Memory B cell (primary cell): Measurements from ENCODE around the gene ENTPD8.
A peak's percentile ranks its signal among the peaks of the same experiment; 100 is the strongest.
"Not testable (repeated sequence)": the region's sequence is repeated elsewhere in the genome, so short reads cannot be mapped to it uniquely, and the experiment has no call there.

Experiments used
- ATAC-seq: fragments of 150-1000 bp; cut with Tn5 transposase; 2 replicates; pipeline ENCODE4 v1.10.0; 2021; ENCODE audit warnings: low read depth, mild to moderate bottlenecking, moderate library complexity
- DNase-seq, 2 donors: peaks; one replicate each; pipeline ENCODE4 v3.0.0; 2022; ENCODE audit warnings: low spot score in 2 of 2
- H3K27ac Mint-ChIP-seq: one replicate; pipeline ENCODE4 v1.8.0; 2022; ENCODE audit warnings: mild to moderate bottlenecking, moderate library complexity, mixed read lengths
- H3K27me3 Mint-ChIP-seq: one replicate; pipeline ENCODE4 v1.8.0; 2022; ENCODE audit warnings: mixed read lengths
- H3K36me3 Mint-ChIP-seq: one replicate; pipeline ENCODE4 v1.8.0; 2022; ENCODE audit warnings: mild to moderate bottlenecking, mixed read lengths
- H3K4me1 Mint-ChIP-seq: one replicate; pipeline ENCODE4 v1.8.0; 2022; ENCODE audit warnings: mixed read lengths
- H3K4me3 Mint-ChIP-seq: one replicate; pipeline ENCODE4 v1.8.0; 2022; ENCODE audit warnings: mild to moderate bottlenecking, moderate library complexity, mixed read lengths
- H3K9me3 Mint-ChIP-seq: one replicate; pipeline ENCODE4 v1.8.0; 2022; ENCODE audit warnings: mixed read lengths

Gene ENTPD8

DNA sequence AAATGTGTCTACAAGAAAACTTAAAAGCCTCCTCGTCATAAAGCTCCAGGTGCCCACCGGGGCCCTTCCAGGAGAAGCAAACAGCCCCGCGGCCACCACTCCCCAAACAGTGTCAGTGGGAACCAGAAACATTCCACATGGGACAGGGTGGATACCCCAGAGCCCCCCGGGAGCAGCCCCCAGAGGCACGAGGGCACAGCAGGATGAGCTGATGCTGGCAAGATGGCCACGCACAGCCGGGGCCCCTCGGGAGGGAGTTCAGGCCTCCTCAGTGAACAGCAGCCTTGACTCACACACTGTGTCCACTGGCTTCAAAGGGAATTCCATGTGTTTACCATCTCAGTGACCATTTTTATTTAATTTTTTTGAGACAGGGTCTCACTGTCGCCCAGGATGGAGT is 28.7 kb downstream of the ENTPD8 start:
- DNase-seq (no peak), ATAC-seq (no peak)
- Mint-ChIP-seq H3K9me3 (no peaks in the 10 kb centered on the region), H3K36me3 (peaks cover 3% of the 10 kb centered on the region), H3K27me3 (peaks cover 4% of the 10 kb centered on the region), H3K4me3 (no peak overlapping the region), H3K27ac (no peak overlapping the region), H3K4me1 (peaks cover 12% of the 10 kb centered on the region)

DNA sequence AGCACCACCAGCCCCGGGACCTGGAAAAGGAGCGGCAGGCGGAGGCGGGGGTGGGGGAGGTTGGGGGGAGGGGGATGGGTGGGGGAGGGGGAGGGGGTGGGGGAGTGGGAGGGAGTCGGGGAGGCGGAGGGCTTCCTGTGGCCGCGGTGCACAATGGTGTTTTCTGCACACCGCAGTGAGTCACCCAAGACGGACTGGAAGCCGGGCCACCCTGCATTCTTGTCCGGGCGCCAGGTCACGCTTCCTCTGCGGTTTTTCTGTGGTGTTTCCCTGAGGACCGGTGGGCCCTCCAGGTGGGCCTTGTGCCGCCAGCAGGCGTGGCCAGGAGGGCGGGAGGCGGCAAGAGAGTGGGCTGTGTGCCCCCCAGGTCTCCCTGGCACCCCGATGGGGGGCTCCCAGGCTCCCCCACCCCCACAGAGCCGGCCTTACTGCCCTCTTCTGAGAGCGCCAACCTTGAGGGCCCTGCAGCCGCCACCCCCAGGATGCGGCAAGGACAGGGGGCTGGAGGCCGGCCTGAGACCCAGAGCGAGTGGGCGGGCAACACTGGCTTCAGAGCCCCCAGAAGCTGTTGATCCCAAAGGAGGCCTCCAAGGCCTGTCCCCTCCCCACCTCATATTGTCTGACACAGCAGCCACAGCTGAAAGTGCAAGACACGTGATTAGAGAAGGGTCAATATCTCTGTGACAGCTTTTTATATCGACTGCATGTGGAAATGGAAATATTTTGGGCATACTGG is 29.3 kb downstream of the ENTPD8 start:
- Mint-ChIP-seq H3K27me3 (peaks cover 4% of the 10 kb centered on the region), H3K27ac (no peak overlapping the region), H3K9me3 (no peaks in the 10 kb centered on the region), H3K4me1 (peaks cover 12% of the 10 kb centered on the region), H3K4me3 (peak overlapping the region; percentile 21), H3K36me3 (peaks cover 3% of the 10 kb centered on the region)
- DNase-seq (no peak), ATAC-seq (peak; percentile 25)

DNA sequence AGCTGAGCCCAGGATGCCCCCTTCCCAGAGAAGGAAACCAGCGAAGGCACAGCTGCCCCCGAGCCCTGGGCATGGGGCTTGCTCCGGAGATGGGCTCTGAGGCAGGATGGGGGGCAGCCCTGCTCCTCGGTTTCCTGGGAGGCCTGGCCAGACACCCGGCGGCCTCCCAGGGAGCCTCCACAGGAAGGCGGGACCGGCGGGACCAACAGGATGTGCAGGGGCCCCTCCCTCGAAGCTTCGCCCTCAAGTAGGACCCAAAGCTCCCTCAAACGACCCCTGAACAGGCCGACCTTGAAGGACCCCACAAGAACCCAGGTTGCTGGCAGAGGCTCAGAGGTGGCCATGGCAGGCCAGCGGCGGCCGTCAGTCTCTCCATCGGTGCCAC is 29.9 kb downstream of the ENTPD8 start:
- H3K27ac Mint-ChIP-seq, result no peak overlapping the region
- DNase-seq (no peak), ATAC-seq (no peak)
- H3K4me1 Mint-ChIP-seq, result peaks cover 12% of the 10 kb centered on the region
- no peaks in the 10 kb centered on the region for H3K9me3 Mint-ChIP-seq
- H3K27me3 Mint-ChIP-seq, result peaks cover 4% of the 10 kb centered on the region
- H3K36me3 Mint-ChIP-seq, result peaks cover 3% of the 10 kb centered on the region
- no peak overlapping the region for H3K4me3 Mint-ChIP-seq

DNA sequence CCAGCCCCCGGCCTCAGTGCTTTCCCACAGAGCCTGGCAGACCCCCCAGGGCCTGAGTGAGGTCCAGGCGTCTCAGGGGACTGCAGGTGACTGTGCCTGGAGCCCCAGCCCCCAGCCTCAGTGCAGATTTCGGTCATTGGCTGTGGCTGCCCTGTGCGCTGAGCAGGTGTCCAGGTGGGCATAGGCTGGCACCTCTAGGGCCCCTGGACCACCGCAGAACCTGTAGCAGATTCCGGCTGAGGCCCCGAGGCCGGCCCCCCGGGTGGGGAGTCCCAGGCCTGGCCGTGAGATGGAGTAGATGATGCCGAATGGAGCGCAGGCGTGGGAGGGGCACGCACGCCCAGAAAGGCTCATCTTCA is 30.3 kb downstream of the ENTPD8 start:
- H3K4me3 Mint-ChIP-seq, result no peak overlapping the region
- DNase-seq, result no peak
- peaks cover 12% of the 10 kb centered on the region for H3K4me1 Mint-ChIP-seq

DNA sequence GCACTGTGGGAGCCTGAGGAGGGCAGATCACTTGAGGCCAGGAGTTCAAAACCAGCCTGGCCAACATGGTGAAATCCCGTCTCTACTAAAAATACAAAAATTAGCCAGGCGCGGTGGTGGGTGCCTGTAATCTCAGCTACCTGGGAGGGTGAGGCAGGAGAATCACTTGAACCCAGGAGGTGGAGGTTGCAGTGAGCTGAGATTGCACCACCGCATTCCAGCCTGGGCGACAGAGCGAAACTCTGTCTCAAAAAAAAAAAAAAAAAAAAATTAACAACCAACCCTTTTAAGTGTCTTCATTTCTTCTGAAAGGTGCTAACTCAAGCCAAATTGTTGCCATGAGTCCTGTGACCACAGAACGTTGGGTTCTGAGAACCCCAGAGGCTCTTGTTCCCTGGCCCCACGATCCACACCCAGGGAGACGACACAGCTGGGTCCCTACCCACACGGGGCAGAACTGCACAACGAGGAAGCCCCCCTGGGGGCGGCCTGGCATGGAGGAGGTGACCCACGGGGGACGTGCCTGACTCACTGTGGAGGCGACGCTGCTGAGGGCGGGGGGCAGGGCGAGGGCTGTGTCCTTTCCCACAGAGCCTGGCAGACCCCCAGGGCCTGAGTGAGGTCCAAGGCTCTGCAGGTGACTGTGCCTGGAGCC is 30.8 kb downstream of the ENTPD8 start:
- DNase-seq, H3K9me3 Mint-ChIP-seq, H3K27ac Mint-ChIP-seq, H3K36me3 Mint-ChIP-seq, H3K4me3 Mint-ChIP-seq, ATAC-seq, H3K27me3 Mint-ChIP-seq: not testable (repeated sequence)
- H3K4me1 Mint-ChIP-seq, result peaks cover 12% of the 10 kb centered on the region

More for the DNA sequence above, 30.3 kb downstream of the ENTPD8 start:
- no peak for ATAC-seq
- peaks cover 4% of the 10 kb centered on the region for H3K27me3 Mint-ChIP-seq
- no peak overlapping the region for H3K27ac Mint-ChIP-seq
- no peaks in the 10 kb centered on the region for H3K9me3 Mint-ChIP-seq
- peaks cover 3% of the 10 kb centered on the region for H3K36me3 Mint-ChIP-seq

DNA sequence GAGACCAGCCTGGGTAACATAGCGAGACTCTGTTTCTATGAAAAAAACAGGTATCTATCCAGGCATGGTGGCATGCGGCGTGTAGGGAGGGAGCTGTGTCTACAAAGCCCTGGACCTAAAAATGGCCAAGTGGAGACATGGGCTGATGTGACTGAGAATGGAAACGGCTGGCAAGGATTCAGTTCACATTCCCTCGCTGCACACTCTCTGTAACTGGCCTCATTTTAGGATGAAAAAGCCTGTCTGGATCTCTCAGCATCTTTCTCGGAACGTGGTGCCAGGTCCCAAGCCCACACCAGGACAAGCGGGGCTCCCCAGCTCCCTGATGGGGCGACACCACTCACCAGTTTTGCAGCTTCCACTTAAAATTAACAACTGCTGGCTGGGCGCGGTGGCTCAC is 31.6 kb downstream of the ENTPD8 start:
- Mint-ChIP-seq H3K4me1 (peaks cover 12% of the 10 kb centered on the region), H3K27me3 (peaks cover 4% of the 10 kb centered on the region), H3K9me3 (no peaks in the 10 kb centered on the region), H3K36me3 (peaks cover 3% of the 10 kb centered on the region), H3K27ac (no peak overlapping the region), H3K4me3 (no peak overlapping the region)
- ATAC-seq, result no peak
- no peak for DNase-seq

DNA sequence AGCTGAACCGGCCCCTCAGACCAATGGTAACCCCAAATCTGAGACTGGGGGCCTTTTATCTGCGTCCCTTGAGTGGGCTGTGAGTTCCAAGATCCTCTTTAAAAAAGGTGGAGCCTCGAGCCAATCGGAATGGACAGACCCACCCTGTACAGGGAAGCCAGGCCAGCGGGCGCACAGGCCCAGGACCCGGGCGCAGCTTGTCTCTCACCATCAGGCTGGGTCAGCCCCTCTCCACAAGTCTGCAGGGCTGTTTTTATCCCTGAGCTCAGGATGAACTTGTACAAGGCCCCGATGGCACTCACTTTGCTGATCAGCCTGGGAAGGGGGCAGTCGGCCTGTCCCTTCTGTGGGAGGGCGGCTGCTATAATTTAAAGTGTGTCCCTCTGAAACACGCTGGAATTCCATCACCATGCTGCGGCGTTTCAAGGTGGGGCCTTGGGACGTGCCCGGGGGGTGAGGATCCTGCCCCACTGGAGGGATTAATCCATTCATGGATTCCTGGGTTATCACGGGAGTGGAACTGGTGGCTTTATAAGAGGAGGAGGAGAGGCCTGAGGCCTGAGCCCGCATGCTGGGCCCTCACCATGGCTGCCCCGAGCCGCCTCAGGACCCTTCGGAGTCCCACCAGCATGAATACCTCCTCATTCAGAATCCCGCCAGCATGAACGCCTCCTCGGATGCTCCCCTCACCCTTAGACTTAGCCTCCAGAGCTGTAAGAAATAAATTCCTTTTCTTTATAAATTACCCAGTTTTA is 32.3 kb downstream of the ENTPD8 start:
- Mint-ChIP-seq H3K27me3 (peaks cover 4% of the 10 kb centered on the region), H3K9me3 (no peaks in the 10 kb centered on the region), H3K4me3 (no peak overlapping the region), H3K4me1 (peaks cover 10% of the 10 kb centered on the region), H3K36me3 (peaks cover 3% of the 10 kb centered on the region), H3K27ac (no peak overlapping the region)
- DNase-seq (no peak), ATAC-seq (no peak)

DNA sequence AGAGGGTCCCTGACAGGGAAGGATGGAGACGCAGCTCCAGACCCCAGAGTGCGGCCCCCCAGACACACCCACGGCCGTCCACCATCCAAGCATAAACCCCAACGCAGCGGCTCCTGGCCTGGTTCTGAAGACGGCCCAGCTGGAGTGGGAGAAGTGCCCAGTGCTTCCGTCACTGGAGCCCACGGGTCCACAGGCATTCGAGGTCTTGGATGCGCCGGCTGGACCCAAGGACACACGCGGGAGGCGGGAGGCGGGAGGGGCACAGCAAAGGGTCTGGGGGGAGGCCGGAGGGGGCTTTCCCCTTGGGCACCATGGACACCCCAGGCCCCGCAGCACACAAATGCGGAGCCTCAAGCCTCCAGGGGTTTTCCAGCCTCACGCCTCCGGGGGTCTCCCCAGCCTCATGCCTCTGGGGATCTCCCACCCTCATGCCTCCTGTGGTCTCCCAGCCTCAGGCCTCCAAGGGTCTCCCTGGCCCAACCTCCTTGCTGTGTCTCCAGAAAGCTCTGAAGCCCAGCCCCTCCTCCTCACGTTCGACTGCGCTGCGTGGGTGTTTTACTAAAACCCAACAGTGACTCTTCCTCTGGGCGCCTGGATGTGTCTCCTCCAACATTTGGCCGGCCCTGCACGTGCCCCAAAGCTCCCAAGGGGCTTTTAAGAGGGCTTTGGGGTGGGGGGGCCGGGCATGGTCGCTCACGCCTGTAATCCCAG is 33.4 kb downstream of the ENTPD8 start:
- peak overlapping the region; percentile 62 for H3K4me3 Mint-ChIP-seq
- H3K27ac Mint-ChIP-seq, result no peak overlapping the region
- no peaks in the 10 kb centered on the region for H3K9me3 Mint-ChIP-seq
- peaks cover 3% of the 10 kb centered on the region for H3K36me3 Mint-ChIP-seq
- ATAC-seq (peak; percentile 50), DNase-seq (no peak)
- peaks cover 4% of the 10 kb centered on the region for H3K27me3 Mint-ChIP-seq
- peaks cover 6% of the 10 kb centered on the region for H3K4me1 Mint-ChIP-seq

DNA sequence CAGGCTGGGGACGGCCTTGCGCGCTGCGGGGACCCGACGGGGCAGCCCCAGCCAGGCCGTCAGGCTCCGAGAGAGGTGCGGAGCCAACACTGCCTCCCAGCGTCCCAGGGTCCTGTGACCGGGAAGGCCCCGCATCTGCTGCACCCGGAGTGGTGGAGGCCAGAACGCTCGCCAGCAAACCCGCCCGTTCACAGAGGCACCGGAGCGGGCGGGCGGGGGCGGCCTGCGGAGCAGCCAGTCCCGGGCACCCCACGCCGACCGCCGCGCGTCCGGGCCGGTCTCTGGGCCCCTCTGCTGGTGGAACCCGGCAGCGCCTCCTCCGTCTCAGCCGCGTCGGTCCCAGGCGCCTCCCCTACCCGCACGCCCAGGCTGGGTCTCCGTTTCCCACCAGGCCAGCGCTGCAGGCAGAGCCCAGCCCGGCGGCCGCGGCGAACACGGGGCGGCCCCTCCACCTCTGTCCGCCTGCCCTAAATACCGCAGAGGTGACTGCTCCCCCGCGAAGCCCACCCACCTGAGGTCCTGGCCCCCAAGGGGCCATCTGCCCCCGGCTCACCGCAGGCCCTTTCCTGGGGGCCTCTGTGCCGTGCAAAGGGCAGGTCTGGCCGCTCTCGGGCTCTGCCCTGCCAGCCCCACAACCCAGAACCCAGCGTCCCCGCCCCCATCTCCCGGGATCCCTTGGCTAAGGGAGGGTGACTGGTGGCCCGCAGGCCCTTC is 34.1 kb downstream of the ENTPD8 start:
- peak; percentile 42 to 55 for DNase-seq
- no peak overlapping the region for H3K27ac Mint-ChIP-seq
- peaks cover 4% of the 10 kb centered on the region for H3K9me3 Mint-ChIP-seq
- H3K4me3 Mint-ChIP-seq, result peak overlapping the region; percentile 11
- peak; percentile 76 for ATAC-seq
- H3K4me1 Mint-ChIP-seq, result peaks cover 8% of the 10 kb centered on the region
- peaks cover 10% of the 10 kb centered on the region for H3K36me3 Mint-ChIP-seq
- peaks cover 4% of the 10 kb centered on the region for H3K27me3 Mint-ChIP-seq

DNA sequence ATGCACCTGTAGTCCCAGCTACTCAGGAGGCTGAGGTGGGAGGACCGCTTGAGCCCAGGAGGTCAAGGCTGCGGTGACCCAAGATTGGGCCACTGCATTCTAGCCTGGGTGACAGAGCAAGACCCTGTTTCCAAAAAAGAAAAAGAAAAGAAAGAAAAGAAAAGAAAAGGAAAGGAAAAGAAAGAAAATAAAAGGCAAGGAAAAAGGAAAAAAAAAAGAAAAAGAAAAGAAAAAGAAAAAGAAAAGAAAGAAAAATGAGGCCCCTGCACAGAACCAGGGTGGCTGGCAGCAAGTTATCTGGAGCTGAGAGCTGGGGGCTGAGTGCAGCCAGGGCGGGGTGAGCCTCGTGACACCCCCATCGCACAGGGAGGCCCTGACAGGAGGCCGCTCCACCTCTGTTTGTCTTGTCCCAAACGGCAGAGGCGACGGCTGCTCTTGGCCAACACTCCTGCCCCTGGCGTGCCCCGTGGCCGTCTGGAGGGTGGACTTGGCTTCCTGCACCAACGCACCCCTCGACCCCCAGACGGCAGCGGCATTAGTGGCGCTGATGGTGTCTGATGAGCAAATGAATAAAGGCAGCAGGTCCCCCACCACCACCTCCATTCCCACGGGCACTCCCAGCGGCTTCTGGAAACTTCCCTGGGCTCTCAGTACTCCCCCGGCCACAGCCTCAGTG is 34.9 kb downstream of the ENTPD8 start:
- H3K36me3 Mint-ChIP-seq, result peaks cover 10% of the 10 kb centered on the region
- ATAC-seq (no peak), DNase-seq (no peak)
- H3K4me1 Mint-ChIP-seq, result peaks cover 8% of the 10 kb centered on the region
- peaks cover 4% of the 10 kb centered on the region for H3K9me3 Mint-ChIP-seq
- peaks cover 4% of the 10 kb centered on the region for H3K27me3 Mint-ChIP-seq
- H3K27ac Mint-ChIP-seq, result no peak overlapping the region
- H3K4me3 Mint-ChIP-seq, result peak overlapping the region; percentile 19

DNA sequence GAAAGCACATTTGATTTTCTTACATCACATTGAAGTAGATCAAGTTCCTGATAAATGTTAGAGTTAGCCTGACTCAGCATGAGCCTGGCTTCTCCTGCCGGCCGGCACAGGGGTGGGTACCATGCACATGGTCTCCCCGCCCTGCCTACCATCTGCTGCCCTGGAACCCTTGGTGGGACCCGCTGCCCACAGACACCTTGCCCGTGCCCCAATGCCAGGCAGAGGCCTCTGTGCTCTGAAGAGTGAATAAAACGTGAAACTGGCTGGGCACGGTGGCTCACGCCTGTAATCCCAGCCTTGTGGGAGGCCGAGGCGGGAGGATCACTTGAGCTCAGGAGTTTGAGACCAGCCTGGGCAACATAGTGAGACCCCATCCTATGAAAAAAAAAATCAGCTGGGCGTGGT is 35.5 kb downstream of the ENTPD8 start:
- no peak overlapping the region for H3K27ac Mint-ChIP-seq
- ATAC-seq (no peak), DNase-seq (no peak)
- H3K4me1 Mint-ChIP-seq, result peaks cover 8% of the 10 kb centered on the region
- H3K27me3 Mint-ChIP-seq, result peaks cover 4% of the 10 kb centered on the region
- H3K9me3 Mint-ChIP-seq, result peaks cover 4% of the 10 kb centered on the region
- H3K36me3 Mint-ChIP-seq, result peaks cover 10% of the 10 kb centered on the region
- peak overlapping the region; percentile 19 for H3K4me3 Mint-ChIP-seq

DNA sequence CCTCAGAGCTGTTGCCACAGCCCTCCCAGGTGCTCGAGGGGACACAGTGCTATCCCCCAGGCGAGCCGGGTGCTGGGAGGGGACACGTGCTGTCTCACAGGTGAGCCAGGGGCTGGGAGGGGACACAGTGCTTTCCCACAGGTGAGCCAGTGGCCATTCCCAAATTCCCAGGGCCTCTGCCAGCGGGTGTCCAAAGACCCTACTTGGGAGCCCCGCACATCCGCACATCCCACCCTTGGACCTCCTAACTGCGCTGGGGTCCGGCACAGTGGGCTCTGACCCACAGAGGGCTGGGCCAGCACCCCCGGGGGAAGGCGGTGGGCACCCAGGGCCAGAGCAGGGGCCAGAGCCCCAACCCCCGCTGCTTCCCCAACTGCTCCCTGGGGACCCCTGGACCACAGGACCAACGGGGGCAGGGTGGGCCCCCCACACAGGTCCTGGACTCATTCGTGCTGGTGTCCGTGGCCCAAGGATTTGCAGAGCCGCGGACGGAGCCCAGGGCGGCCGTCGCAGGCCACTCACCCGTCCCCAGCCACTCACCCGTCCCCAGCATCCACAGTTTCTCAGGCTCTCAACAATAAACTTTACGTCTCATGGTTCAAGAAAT is 36.1 kb downstream of the ENTPD8 start:
- H3K36me3 Mint-ChIP-seq, result peaks cover 12% of the 10 kb centered on the region
- peaks cover 11% of the 10 kb centered on the region for H3K4me1 Mint-ChIP-seq
- peaks cover 4% of the 10 kb centered on the region for H3K9me3 Mint-ChIP-seq
- no peak for ATAC-seq
- no peak overlapping the region for H3K4me3 Mint-ChIP-seq
- H3K27ac Mint-ChIP-seq, result no peak overlapping the region
- peaks cover 4% of the 10 kb centered on the region for H3K27me3 Mint-ChIP-seq
- DNase-seq, result no peak

DNA sequence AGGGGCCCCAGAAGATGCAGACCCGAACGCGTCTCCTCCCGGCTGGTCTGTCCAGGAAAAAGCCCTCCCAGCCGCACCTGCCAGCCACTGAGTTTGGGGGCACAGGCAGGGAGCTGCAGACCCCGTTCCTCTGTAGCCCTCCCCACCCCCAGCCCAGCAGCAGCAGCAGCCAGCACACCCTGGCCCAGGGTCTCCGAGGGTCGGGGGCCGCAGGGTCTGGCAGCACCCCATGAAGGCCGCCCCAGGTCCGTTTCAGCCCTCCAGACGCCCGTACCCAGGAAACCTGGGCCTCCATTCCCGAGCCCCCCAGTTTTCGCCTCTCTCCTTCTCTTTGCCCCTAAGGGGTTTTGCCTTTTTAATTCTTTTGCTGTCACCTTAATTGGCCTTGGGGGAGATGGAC is 37.9 kb downstream of the ENTPD8 start:
- Mint-ChIP-seq H3K4me1 (peaks cover 18% of the 10 kb centered on the region), H3K36me3 (peaks cover 10% of the 10 kb centered on the region), H3K9me3 (peaks cover 4% of the 10 kb centered on the region), H3K27ac (no peak overlapping the region), H3K4me3 (no peak overlapping the region), H3K27me3 (peaks cover 2% of the 10 kb centered on the region)
- ATAC-seq, result no peak
- DNase-seq, result no peak
